ENCODE results near the gene MPPED1.

The MPPED1 gene

DNA sequence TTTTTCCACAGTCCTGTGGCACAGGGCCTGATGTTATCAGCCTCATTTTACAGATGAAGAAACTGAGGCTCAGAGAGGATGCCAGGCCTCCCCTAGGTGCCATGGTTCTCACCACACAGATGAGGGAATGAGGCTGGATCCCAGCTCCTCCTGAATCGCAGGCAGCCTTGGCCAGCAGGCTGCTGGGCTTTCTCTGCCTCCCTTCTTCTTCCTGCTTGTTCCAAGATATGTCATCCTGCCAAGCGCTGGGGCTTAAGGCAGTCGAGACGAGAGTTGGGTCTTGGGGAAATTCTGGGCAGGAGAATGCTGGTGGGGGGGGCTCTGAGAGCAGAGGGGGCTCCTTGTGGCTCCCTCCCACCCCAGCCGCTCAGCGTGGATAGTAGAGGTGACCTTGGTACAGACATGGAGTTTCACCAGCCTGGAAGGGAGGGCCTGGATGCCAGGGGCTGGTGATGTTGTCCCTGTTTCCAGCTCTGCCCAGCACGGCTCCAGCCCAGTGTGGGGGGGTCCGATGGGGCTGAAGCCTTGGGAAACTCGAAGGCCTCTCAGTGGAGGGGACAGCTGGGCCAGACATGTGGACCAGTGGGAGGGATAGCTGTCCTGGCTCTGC is 16.6 kb upstream of the MPPED1 start:
- H3K27me3 ChIP-seq (ENCODE audit: control insufficient read depth, insufficient read depth, low read length): no peaks in the 10 kb centered on the region
- H3K4me2 ChIP-seq (ENCODE audit: low read length): no peak overlapping the region
- no peak overlapping the region for H3K4me3 ChIP-seq (ENCODE audit: low read length)
- H3K36me3 ChIP-seq (ENCODE audit: insufficient read depth, low read length): no peaks in the 10 kb centered on the region
- H3K9me3 ChIP-seq (replicated peaks; ENCODE audit: low read length): no peaks in the 10 kb centered on the region
- no peaks in the 10 kb centered on the region for H3K4me1 ChIP-seq (ENCODE audit: control insufficient read depth, insufficient read depth, low read length)
- H3K9ac ChIP-seq (ENCODE audit: low read depth, low read length): no peak overlapping the region

DNA sequence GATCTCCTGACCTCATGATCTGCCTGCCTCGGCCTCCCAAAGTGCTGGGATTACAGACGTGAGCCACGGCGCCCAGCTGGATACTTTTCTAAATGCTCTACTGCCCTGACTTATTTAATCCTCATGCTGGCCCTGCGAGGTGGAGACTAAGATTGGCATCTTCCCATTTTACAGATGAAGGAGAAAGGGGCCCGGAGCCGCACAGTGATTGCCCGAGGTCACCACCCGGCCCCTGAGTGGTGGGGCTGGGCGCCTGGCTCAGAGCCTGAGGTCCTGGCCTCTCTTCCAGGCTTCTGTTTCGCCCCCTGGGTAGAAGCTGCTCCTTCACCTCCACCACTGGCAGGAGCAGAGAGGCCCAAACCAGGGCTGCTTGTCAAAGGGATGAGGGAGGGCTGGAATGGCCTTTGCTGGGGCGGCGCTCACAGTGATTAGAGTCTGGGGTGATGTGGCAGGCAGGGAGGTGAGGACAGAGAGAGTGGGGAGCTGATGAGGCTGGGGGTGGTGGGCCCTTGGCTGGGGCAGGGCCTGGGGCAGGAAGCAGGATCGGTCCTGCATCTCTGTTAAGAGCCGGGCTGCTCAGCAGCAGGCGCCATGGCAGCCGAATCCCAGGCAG is 15.4 kb upstream of the MPPED1 start:
- Histone ChIP-seq H3K27me3 (ENCODE audit: control insufficient read depth, insufficient read depth, low read length) (no peaks in the 10 kb centered on the region), H3K4me1 (ENCODE audit: control insufficient read depth, insufficient read depth, low read length) (no peaks in the 10 kb centered on the region), H3K9ac (ENCODE audit: low read depth, low read length) (no peak overlapping the region)

GRCh38 chr22:43396934-43397457 is 14.8 kb upstream of the MPPED1 start:
- no peaks in the 10 kb centered on the region for H3K36me3 ChIP-seq (ENCODE audit: insufficient read depth, low read length)
- H3K4me1 ChIP-seq (ENCODE audit: control insufficient read depth, insufficient read depth, low read length): no peaks in the 10 kb centered on the region
- no peaks in the 10 kb centered on the region for H3K9me3 ChIP-seq (replicated peaks; ENCODE audit: low read length)
- no peak overlapping the region for H3K4me3 ChIP-seq (ENCODE audit: low read length)
- H3K27me3 ChIP-seq (ENCODE audit: control insufficient read depth, insufficient read depth, low read length): no peaks in the 10 kb centered on the region
- H3K9ac ChIP-seq (ENCODE audit: low read depth, low read length): no peak overlapping the region
- H3K4me2 ChIP-seq (ENCODE audit: low read length): no peak overlapping the region

More for the DNA sequence above, 15.4 kb upstream of the MPPED1 start:
- no peak overlapping the region for H3K4me2 ChIP-seq (ENCODE audit: low read length)
- no peaks in the 10 kb centered on the region for H3K36me3 ChIP-seq (ENCODE audit: insufficient read depth, low read length)
- H3K4me3 ChIP-seq (ENCODE audit: low read length): no peak overlapping the region
- no peaks in the 10 kb centered on the region for H3K9me3 ChIP-seq (replicated peaks; ENCODE audit: low read length)

GRCh38 chr22:43397766-43398165 is 14.0 kb upstream of the MPPED1 start:
- no peak overlapping the region for H3K4me2 ChIP-seq (ENCODE audit: low read length)
- no peaks in the 10 kb centered on the region for H3K4me1 ChIP-seq (ENCODE audit: control insufficient read depth, insufficient read depth, low read length)
- H3K27me3 ChIP-seq (ENCODE audit: control insufficient read depth, insufficient read depth, low read length): no peaks in the 10 kb centered on the region
- no peak overlapping the region for H3K9ac ChIP-seq (ENCODE audit: low read depth, low read length)
- no peak overlapping the region for H3K4me3 ChIP-seq (ENCODE audit: low read length)
- no peaks in the 10 kb centered on the region for H3K9me3 ChIP-seq (replicated peaks; ENCODE audit: low read length)
- no peaks in the 10 kb centered on the region for H3K36me3 ChIP-seq (ENCODE audit: insufficient read depth, low read length)

DNA sequence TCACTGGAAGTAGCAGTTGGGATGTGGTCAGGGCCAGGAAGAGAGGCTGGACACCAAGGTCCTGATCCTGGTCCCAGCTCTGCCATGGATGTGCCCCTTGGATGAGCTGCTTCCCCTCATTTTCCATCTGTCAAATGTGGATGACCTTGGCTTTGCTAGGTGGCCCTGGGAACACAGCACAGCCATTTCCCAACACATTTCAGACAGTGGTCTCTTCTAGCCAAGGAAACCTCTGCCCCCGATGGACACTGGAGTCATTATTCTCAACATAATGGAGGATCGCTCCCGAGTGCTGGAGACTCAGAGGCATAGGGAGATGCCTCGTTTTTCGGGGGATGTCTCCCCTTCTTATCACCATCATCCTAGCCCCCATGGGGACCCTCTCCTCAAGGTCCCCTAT is 13.6 kb upstream of the MPPED1 start:
- Histone ChIP-seq H3K4me1 (ENCODE audit: control insufficient read depth, insufficient read depth, low read length) (no peaks in the 10 kb centered on the region), H3K4me3 (ENCODE audit: low read length) (no peak overlapping the region), H3K36me3 (ENCODE audit: insufficient read depth, low read length) (no peaks in the 10 kb centered on the region), H3K9me3 (replicated peaks; ENCODE audit: low read length) (no peaks in the 10 kb centered on the region), H3K27me3 (ENCODE audit: control insufficient read depth, insufficient read depth, low read length) (no peaks in the 10 kb centered on the region), H3K9ac (ENCODE audit: low read depth, low read length) (no peak overlapping the region), H3K4me2 (ENCODE audit: low read length) (no peak overlapping the region)

- H3K9ac ChIP-seq (ENCODE audit: low read depth, low read length): no peak overlapping the region
Measured at GRCh38 chr22:43398910-43399309, 12.9 kb upstream of the MPPED1 start.

GRCh38 chr22:43399338-43399979 is 12.4 kb upstream of the MPPED1 start:
- Histone ChIP-seq H3K4me2 (ENCODE audit: low read length) (no peak overlapping the region), H3K9me3 (replicated peaks; ENCODE audit: low read length) (no peaks in the 10 kb centered on the region), H3K9ac (ENCODE audit: low read depth, low read length) (no peak overlapping the region), H3K4me3 (ENCODE audit: low read length) (no peak overlapping the region), H3K4me1 (ENCODE audit: control insufficient read depth, insufficient read depth, low read length) (no peaks in the 10 kb centered on the region), H3K27me3 (ENCODE audit: control insufficient read depth, insufficient read depth, low read length) (no peaks in the 10 kb centered on the region), H3K36me3 (ENCODE audit: insufficient read depth, low read length) (no peaks in the 10 kb centered on the region)

More at GRCh38 chr22:43398910-43399309, 12.9 kb upstream of the MPPED1 start:
- no peaks in the 10 kb centered on the region for H3K9me3 ChIP-seq (replicated peaks; ENCODE audit: low read length)
- no peak overlapping the region for H3K4me2 ChIP-seq (ENCODE audit: low read length)
- no peak overlapping the region for H3K4me3 ChIP-seq (ENCODE audit: low read length)
- H3K36me3 ChIP-seq (ENCODE audit: insufficient read depth, low read length): no peaks in the 10 kb centered on the region
- no peaks in the 10 kb centered on the region for H3K27me3 ChIP-seq (ENCODE audit: control insufficient read depth, insufficient read depth, low read length)
- no peaks in the 10 kb centered on the region for H3K4me1 ChIP-seq (ENCODE audit: control insufficient read depth, insufficient read depth, low read length)

GRCh38 chr22:43399980-43400358 is 11.8 kb upstream of the MPPED1 start:
- no peaks in the 10 kb centered on the region for H3K4me1 ChIP-seq (ENCODE audit: control insufficient read depth, insufficient read depth, low read length)
- no peak overlapping the region for H3K4me2 ChIP-seq (ENCODE audit: low read length)
- H3K4me3 ChIP-seq (ENCODE audit: low read length): no peak overlapping the region
- H3K9ac ChIP-seq (ENCODE audit: low read depth, low read length): no peak overlapping the region
- no peaks in the 10 kb centered on the region for H3K36me3 ChIP-seq (ENCODE audit: insufficient read depth, low read length)
- H3K27me3 ChIP-seq (ENCODE audit: control insufficient read depth, insufficient read depth, low read length): no peaks in the 10 kb centered on the region
- no peaks in the 10 kb centered on the region for H3K9me3 ChIP-seq (replicated peaks; ENCODE audit: low read length)

DNA sequence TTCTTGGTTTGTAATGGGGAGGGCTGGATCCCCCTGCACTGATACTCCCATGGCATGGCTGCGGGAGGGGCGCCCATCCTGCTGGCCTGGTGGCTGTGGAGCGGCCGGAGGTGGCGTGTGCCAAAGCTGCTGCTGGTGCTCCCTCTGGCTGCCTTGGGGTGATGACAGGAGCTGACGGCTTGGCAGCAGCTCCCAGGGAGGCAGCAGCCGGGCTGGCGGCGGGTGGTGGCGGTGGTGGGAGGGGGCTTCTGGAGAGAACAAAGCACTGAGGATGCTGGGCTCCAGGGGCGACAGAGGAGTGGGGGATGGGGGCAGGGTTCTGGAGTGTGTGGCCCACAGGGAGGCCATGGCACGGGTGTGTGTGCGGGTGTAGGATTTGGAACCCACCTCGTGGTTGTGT is 11.4 kb upstream of the MPPED1 start:
- Histone ChIP-seq H3K27me3 (ENCODE audit: control insufficient read depth, insufficient read depth, low read length) (no peaks in the 10 kb centered on the region), H3K4me1 (ENCODE audit: control insufficient read depth, insufficient read depth, low read length) (no peaks in the 10 kb centered on the region)

GRCh38 chr22:43401233-43401632 is 10.6 kb upstream of the MPPED1 start:
- no peaks in the 10 kb centered on the region for H3K4me1 ChIP-seq (ENCODE audit: control insufficient read depth, insufficient read depth, low read length)
- no peaks in the 10 kb centered on the region for H3K36me3 ChIP-seq (ENCODE audit: insufficient read depth, low read length)
- no peak overlapping the region for H3K9ac ChIP-seq (ENCODE audit: low read depth, low read length)
- H3K4me3 ChIP-seq (ENCODE audit: low read length): no peak overlapping the region
- no peak overlapping the region for H3K4me2 ChIP-seq (ENCODE audit: low read length)
- no peaks in the 10 kb centered on the region for H3K27me3 ChIP-seq (ENCODE audit: control insufficient read depth, insufficient read depth, low read length)
- no peaks in the 10 kb centered on the region for H3K9me3 ChIP-seq (replicated peaks; ENCODE audit: low read length)

More for the DNA sequence above, 11.4 kb upstream of the MPPED1 start:
- Histone ChIP-seq H3K36me3 (ENCODE audit: insufficient read depth, low read length) (no peaks in the 10 kb centered on the region), H3K4me2 (ENCODE audit: low read length) (no peak overlapping the region), H3K4me3 (ENCODE audit: low read length) (no peak overlapping the region), H3K9ac (ENCODE audit: low read depth, low read length) (no peak overlapping the region), H3K9me3 (replicated peaks; ENCODE audit: low read length) (no peaks in the 10 kb centered on the region)

DNA sequence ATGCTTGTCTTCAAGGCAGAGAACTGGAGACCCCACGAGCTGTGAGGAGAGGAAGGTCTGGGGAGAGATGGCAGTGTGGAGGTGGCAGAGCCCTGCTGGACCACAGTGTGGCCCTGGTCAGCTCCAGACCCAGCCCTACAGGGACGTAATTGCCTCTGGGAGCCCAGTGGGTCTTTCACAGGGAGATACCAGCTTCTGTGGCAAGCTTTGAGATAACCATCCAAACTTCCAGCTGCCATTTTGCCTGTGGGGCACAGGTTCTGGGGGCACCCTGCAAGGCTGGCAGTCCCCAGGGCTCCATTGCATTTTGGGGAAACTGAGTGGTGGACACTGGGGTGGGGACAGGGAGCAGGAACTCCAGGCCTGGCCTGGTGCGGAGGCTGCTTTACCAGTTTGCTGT is 10.2 kb upstream of the MPPED1 start:
- Histone ChIP-seq H3K27me3 (ENCODE audit: control insufficient read depth, insufficient read depth, low read length) (no peaks in the 10 kb centered on the region), H3K4me2 (ENCODE audit: low read length) (no peak overlapping the region), H3K9me3 (replicated peaks; ENCODE audit: low read length) (no peaks in the 10 kb centered on the region), H3K9ac (ENCODE audit: low read depth, low read length) (no peak overlapping the region), H3K4me3 (ENCODE audit: low read length) (no peak overlapping the region), H3K36me3 (ENCODE audit: insufficient read depth, low read length) (no peaks in the 10 kb centered on the region), H3K4me1 (ENCODE audit: control insufficient read depth, insufficient read depth, low read length) (no peaks in the 10 kb centered on the region)
